ENCODE measurements around the gene KCNS1.

DNA sequence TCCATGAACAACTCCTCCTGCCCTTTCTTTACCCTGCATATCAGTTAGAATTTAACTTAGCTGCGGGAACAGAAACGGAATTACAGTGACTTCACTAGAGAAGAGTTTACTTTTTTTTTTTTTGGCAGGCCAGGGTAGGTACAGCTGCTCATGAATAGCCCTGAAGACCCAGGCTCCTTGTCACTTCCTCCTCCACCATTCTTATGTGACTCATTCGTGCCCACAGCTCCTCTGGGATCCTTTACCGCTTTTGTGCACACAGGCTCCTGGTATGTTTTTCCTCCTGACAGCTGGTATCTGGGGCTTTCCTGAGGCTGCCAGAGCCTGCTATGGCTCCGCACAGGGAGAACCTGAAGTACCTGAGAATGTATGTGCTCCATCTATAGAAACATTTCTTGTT is 3.9 kb upstream of the KCNS1 start:
- TF ChIP-seq EP300 (IDR thresholded peaks at IDR 0.05): no peak
- TF ChIP-seq, protein P1, sequence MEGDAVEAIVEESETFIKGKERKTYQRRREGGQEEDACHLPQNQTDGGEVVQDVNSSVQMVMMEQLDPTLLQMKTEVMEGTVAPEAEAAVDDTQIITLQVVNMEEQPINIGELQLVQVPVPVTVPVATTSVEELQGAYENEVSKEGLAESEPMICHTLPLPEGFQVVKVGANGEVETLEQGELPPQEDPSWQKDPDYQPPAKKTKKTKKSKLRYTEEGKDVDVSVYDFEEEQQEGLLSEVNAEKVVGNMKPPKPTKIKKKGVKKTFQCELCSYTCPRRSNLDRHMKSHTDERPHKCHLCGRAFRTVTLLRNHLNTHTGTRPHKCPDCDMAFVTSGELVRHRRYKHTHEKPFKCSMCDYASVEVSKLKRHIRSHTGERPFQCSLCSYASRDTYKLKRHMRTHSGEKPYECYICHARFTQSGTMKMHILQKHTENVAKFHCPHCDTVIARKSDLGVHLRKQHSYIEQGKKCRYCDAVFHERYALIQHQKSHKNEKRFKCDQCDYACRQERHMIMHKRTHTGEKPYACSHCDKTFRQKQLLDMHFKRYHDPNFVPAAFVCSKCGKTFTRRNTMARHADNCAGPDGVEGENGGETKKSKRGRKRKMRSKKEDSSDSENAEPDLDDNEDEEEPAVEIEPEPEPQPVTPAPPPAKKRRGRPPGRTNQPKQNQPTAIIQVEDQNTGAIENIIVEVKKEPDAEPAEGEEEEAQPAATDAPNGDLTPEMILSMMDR (IDR thresholded peaks at IDR 0.05): no peak
- no peak for TF ChIP-seq POLR2A (IDR thresholded peaks at IDR 0.05)
- TF ChIP-seq POLR2AphosphoS5 (IDR thresholded peaks at IDR 0.05): no peak

Data from stomach (tissue), 4 donors.